OCI-LY7 (cell line): Measurements from ENCODE around the gene CREB5. TPM values are rescaled to one million over a fixed set of nuclear protein-coding genes. Genes with fewer than 3 reads are reported as not detected.

Source experiments
- BruUV-seq: library from RNA; stranded (reverse); fragments of 400-500 nt; replicated peaks from 2 replicates; lab custom pipeline; 2021; lab: Mats Ljungman, UMichigan
- CTCF ChIA-PET: fragments of 300-600 bp; sonication (Branson Sonifier 250); formaldehyde crosslinking; loops from one replicate; lab custom pipeline; 2022; ENCODE audit warnings: antibody characterized with exemption; ENCODE audit not compliant: unreplicated experiment; lab: Charles Lee
- POLR2A ChIA-PET: fragments of 300-600 bp; sonication (Branson Sonifier 250); formaldehyde crosslinking; loops from one replicate; lab custom pipeline; 2022; ENCODE audit warnings: antibody characterized with exemption; lab: Charles Lee
- DNase-seq: peaks from one replicate; pipeline ENCODE4 v3.0.0-alpha.2; 2015; ENCODE audit warnings: low spot score
- H2AFZ ChIP-seq: fragments of 200-600 bp; sonication (generic), shearing (Covaris generic); 2 replicates; pipeline ENCODE4 v1.6.1; 2014; ENCODE audit warnings: mild to moderate bottlenecking, antibody characterized with exemption, low read length, moderate library complexity
- H3K27ac ChIP-seq: fragments of 200-600 bp; sonication (generic); 2 replicates; pipeline ENCODE4 v1.5.1; 2014; ENCODE audit warnings: mixed run types, low read depth, mild to moderate bottlenecking, moderate library complexity, low read length, inconsistent platforms; ENCODE audit not compliant: poor library complexity, severe bottlenecking
- H3K36me3 ChIP-seq: fragments of 200-600 bp; sonication (generic); 2 replicates; pipeline ENCODE4 v1.6.1; 2014; ENCODE audit warnings: mild to moderate bottlenecking, antibody characterized with exemption, low read length, moderate library complexity, mixed read lengths; ENCODE audit not compliant: insufficient read depth
- H3K4me1 ChIP-seq: fragments of 200-600 bp; sonication (generic); 2 replicates; pipeline ENCODE4 v1.5.1; 2014; ENCODE audit warnings: mild to moderate bottlenecking, low read length; ENCODE audit not compliant: insufficient read depth, poor library complexity, severe bottlenecking
- H3K4me2 ChIP-seq: fragments of 200-600 bp; sonication (generic); 2 replicates; pipeline ENCODE4 v1.6.1; 2014; ENCODE audit warnings: mild to moderate bottlenecking, low read length
- H3K4me3 ChIP-seq: fragments of 200-600 bp; sonication (generic); 2 replicates; pipeline ENCODE4 v1.5.1; 2014; ENCODE audit warnings: mild to moderate bottlenecking, low read depth, low read length; ENCODE audit not compliant: poor library complexity, severe bottlenecking
- H3K79me2 ChIP-seq: fragments of 200-600 bp; sonication (generic); 2 replicates; pipeline ENCODE4 v1.6.1; 2016; ENCODE audit warnings: low read depth, mild to moderate bottlenecking, low read length, moderate library complexity, mixed read lengths; ENCODE audit not compliant: insufficient read depth
- H3K9me2 ChIP-seq: fragments of 200-600 bp; sonication (generic); 2 replicates; pipeline ENCODE4 v1.6.1; 2016; ENCODE audit warnings: mild to moderate bottlenecking, low read length, mixed read lengths; ENCODE audit not compliant: insufficient read depth
- H3K9me3 ChIP-seq: fragments of 200-600 bp; sonication (generic); 2 replicates; pipeline ENCODE4 v1.6.1; 2014; ENCODE audit warnings: mild to moderate bottlenecking, mixed run types, low read length, mixed read lengths
- H4K20me1 ChIP-seq: fragments of 200-600 bp; sonication (generic); 2 replicates; pipeline ENCODE4 v1.6.1; 2014; ENCODE audit warnings: mild to moderate bottlenecking, antibody characterized with exemption, low read length, moderate library complexity, mixed read lengths; ENCODE audit not compliant: insufficient read depth
- CTCF ChIP-seq: fragments of 200-600 bp; sonication (generic); conservative IDR thresholded peaks from 2 replicates; pipeline ENCODE4 v1.5.1; 2014; ENCODE audit warnings: mild to moderate bottlenecking, antibody characterized with exemption, low read length, moderate library complexity, mixed read lengths
- EZH2phosphoT487 ChIP-seq: fragments of 200-600 bp; sonication (generic); IDR thresholded peaks from 2 replicates; pipeline ENCODE4 v1.6.1; 2018; ENCODE audit warnings: low read depth, borderline replicate concordance, mild to moderate bottlenecking, mixed run types, antibody characterized with exemption, low read length, moderate library complexity, mixed read lengths
- intact Hi-C: fragments of 100-400 bp; cut with micrococcal nuclease; formaldehyde crosslinking; loops from one replicate; pipeline ENCODE4 v1.10.0; 2022; ENCODE audit not compliant: unreplicated experiment
- total RNA-seq, 2 experiments: library from RNA; depleted of rRNA in 1 of 2; stranded (reverse); fragments of >200 nt in 1 of 2; shearing (Covaris generic) in 1 of 2; gene quantifications; 2 replicates each; pipeline ENCODE4 v1.2.3, GENCODE V29; 2014 to 2022

CREB5 gene
- total RNA-seq, 2 experiments from 2014 or later, result 2.0 to 13.3 TPM

- no peak for DNase-seq
- Histone ChIP-seq H4K20me1 (peaks cover 3% of the 10 kb centered on the region; the same call in 1 of the 2 replicates), H3K36me3 (no peaks in the 10 kb centered on the region), H3K9me2 (no peaks in the 10 kb centered on the region), H3K27ac (no peak overlapping the region), H3K79me2 (no peaks in the 10 kb centered on the region), H3K9me3 (no peaks in the 10 kb centered on the region), H3K4me2 (no peak overlapping the region), H2AFZ (no peak overlapping the region), H3K4me1 (no peaks in the 10 kb centered on the region), H3K4me3 (no peak overlapping the region)
- ChIA-PET POLR2A (interaction anchor here (0.6 to 1.2 kb wide), 3 partner anchors 33 to 791 kb away, joined by 3 read pairs; no protein-coding TSS in a partner anchor), CTCF (no interaction called here)
- no TSS peak for BruUV-seq
- TF ChIP-seq CTCF, result no peak
- TF ChIP-seq EZH2phosphoT487, result no peak
- intact Hi-C loops, result no loop called here
These were observed 266.2 kb downstream of the CREB5 start for GRCh38 chr7:28678431-28678965.

DNA sequence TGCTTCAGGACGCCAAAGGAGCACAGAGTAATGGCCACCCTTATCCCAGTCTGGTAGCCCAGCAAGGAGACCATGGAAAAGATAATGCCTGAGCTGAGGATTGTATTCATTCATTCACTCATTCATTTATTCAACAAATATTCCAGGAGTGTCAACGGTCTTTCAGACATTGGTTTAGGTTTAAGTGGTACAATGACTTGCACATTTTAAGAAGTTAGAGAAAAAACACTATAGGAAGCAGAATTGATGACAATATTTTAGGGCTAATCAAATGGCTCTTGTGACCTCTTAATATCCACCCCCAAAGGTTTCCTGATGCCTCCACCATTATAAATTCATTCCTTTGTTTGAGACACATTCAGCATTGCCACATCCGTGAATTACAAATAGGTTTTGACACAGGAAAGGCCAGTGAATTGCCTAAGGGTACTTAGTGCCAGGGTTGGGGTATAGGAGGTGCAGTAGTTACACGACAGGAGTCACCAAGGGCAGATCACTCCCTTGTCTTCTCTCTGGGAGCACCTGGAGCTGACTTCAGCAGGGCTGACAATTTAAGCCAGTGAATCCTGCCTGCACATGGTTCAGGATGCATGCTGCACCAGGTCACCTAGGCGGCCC is 269.5 kb downstream of the CREB5 start:
- Histone ChIP-seq H3K4me1 (peaks cover 12% of the 10 kb centered on the region), H3K4me2 (no peak overlapping the region), H3K36me3 (no peaks in the 10 kb centered on the region), H3K9me3 (no peaks in the 10 kb centered on the region), H3K4me3 (no peak overlapping the region), H2AFZ (no peak overlapping the region), H4K20me1 (no peaks in the 10 kb centered on the region; the same call in none of the 2 replicates), H3K79me2 (no peaks in the 10 kb centered on the region), H3K27ac (no peak overlapping the region), H3K9me2 (no peaks in the 10 kb centered on the region)
- no peak for DNase-seq
- CTCF ChIA-PET, result interaction anchor here (0.5 kb wide), 1 partner anchor 17 kb away, joined by 4 read pairs; no protein-coding TSS in a partner anchor
- BruUV-seq, result no TSS peak
- no peak for TF ChIP-seq EZH2phosphoT487
- no peak for TF ChIP-seq CTCF
- intact Hi-C loops, result no loop called here
- POLR2A ChIA-PET, result interaction anchor here (0.5 to 0.6 kb wide), 2 partner anchors 10 to 325 kb away, joined by 3 to 4 read pairs; no protein-coding TSS in a partner anchor

DNA sequence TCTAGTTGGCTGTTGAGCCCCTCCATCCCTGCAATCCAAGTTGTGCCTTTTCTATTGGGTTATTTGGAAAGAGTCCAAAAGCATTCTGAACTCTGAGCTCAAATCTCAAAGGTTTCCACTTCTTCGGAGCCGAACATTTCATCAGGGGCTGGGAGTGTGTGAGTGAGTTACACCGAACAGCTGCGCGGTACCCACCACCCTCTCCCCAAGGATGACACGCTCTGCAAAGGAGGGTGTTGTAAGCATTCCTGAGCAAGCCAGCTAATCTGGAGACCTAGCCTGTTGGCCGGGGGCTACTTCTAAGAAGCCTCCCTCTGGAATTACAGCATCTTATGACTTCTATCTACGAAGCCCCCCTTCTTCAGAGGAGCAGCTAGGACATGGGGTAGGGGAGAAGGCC is 270.5 kb downstream of the CREB5 start:
- CTCF ChIA-PET, result interaction anchor here (0.5 to 0.9 kb wide), 2 partner anchors 16 to 169 kb away, joined by 3 to 4 read pairs; no protein-coding TSS in a partner anchor
- intact Hi-C loops, result no loop called here
- no peak for DNase-seq
- H3K79me2 ChIP-seq, result no peaks in the 10 kb centered on the region
- no TSS peak for BruUV-seq
- peaks cover 3% of the 10 kb centered on the region for H4K20me1 ChIP-seq
- H3K4me2 ChIP-seq, result no peak overlapping the region
- H3K9me2 ChIP-seq, result no peaks in the 10 kb centered on the region
- no peak overlapping the region for H3K4me3 ChIP-seq
- TF ChIP-seq CTCF, result no peak
- H2AFZ ChIP-seq, result no peak overlapping the region
- peaks cover 12% of the 10 kb centered on the region for H3K4me1 ChIP-seq
- no peak overlapping the region for H3K27ac ChIP-seq
- no peaks in the 10 kb centered on the region for H3K36me3 ChIP-seq
- POLR2A ChIA-PET, result interaction anchor here (0.5 to 2.6 kb wide), 5 partner anchors 9 to 1711 kb away, joined by 3 to 12 read pairs (median 4); no protein-coding TSS in a partner anchor
- H3K9me3 ChIP-seq, result no peaks in the 10 kb centered on the region
